SK-N-SH treated with all-trans-retinoic acid at 6 μM for 48 hours (cell line): Measurements from ENCODE around the gene PRR7.
"Not testable (repeated sequence)": the region's sequence is repeated elsewhere in the genome, so short reads cannot be mapped to it uniquely, and the experiment has no call there.

Source experiments
- ATAC-seq: fragments of 200-7000 bp; cut with Tn5 transposase; 3 replicates; pipeline ENCODE4 v1.9.1; 2020; ENCODE audit warnings: mild to moderate bottlenecking, moderate library complexity
- BACH2 ChIP-seq: fragments of 250-450 bp; sonication (Bioruptor Pico); IDR thresholded peaks from 2 replicates; pipeline ENCODE4 v1.9.0; 2021; ENCODE audit warnings: mild to moderate bottlenecking, borderline replicate concordance
- ESRRG ChIP-seq: fragments of 250-450 bp; sonication (Bioruptor Pico); IDR thresholded peaks from 2 replicates; pipeline ENCODE4 v1.6.1; 2021; ENCODE audit warnings: mild to moderate bottlenecking
- GLIS3 ChIP-seq: fragments of 250-450 bp; sonication (Bioruptor Pico); IDR thresholded peaks from 2 replicates; pipeline ENCODE4 v1.5.0; 2020; ENCODE audit warnings: mild to moderate bottlenecking, moderate library complexity
- ISL1 ChIP-seq: fragments of 250-450 bp; sonication (Bioruptor Pico); IDR thresholded peaks from 2 replicates; pipeline ENCODE4 v2.1.2; 2022; ENCODE audit warnings: mild to moderate bottlenecking, moderate library complexity
- PPARA ChIP-seq: fragments of 250-450 bp; sonication (Bioruptor Pico); IDR thresholded peaks from 2 replicates; pipeline ENCODE4 v1.5.0; 2020; ENCODE audit warnings: mild to moderate bottlenecking, borderline replicate concordance
- RARB ChIP-seq: fragments of 250-450 bp; sonication (Bioruptor Pico); IDR thresholded peaks from 2 replicates; pipeline ENCODE4 v1.8.0; 2021; ENCODE audit warnings: mild to moderate bottlenecking, moderate library complexity
- TOX ChIP-seq: fragments of 250-450 bp; sonication (Bioruptor Pico); IDR thresholded peaks from 2 replicates; pipeline ENCODE4 v1.8.0; 2021; ENCODE audit warnings: mild to moderate bottlenecking, moderate library complexity, borderline replicate concordance
- ZC3H10 ChIP-seq: fragments of 250-450 bp; sonication (Bioruptor Pico); IDR thresholded peaks from 2 replicates; pipeline ENCODE4 v1.5.1; 2021; ENCODE audit warnings: mild to moderate bottlenecking, moderate library complexity
- ZFP30 ChIP-seq: fragments of 450-650 bp; formaldehyde crosslinking; IDR thresholded peaks from 2 replicates; pipeline ENCODE4 v1.5.0; 2022; ENCODE audit warnings: mild to moderate bottlenecking, moderate library complexity
- ZNF565 ChIP-seq: fragments of 450-650 bp; formaldehyde crosslinking; conservative IDR thresholded peaks from 2 replicates; pipeline ENCODE4 v1.5.0; 2020; ENCODE audit warnings: low read depth, mild to moderate bottlenecking, moderate library complexity
- ZNF70 ChIP-seq: fragments of 450-650 bp; formaldehyde crosslinking; IDR thresholded peaks from 2 replicates; pipeline ENCODE4 v1.5.0; 2020; ENCODE audit warnings: mild to moderate bottlenecking, moderate library complexity
- ZNF8 ChIP-seq: fragments of 450-650 bp; formaldehyde crosslinking; IDR thresholded peaks from 2 replicates; pipeline ENCODE4 v1.5.0; 2020; ENCODE audit warnings: mild to moderate bottlenecking, moderate library complexity
- TF ChIP-seq, protein P1 (sequence below): fragments of 250-450 bp; sonication (Bioruptor Pico); IDR thresholded peaks from 2 replicates; pipeline ENCODE4 v1.5.1; 2021; ENCODE audit warnings: mild to moderate bottlenecking, moderate library complexity
- TF ChIP-seq, protein P2 (sequence below): fragments of 250-450 bp; sonication (Bioruptor Pico); IDR thresholded peaks from 2 replicates; pipeline ENCODE4 v1.8.0; 2020; ENCODE audit warnings: mild to moderate bottlenecking, moderate library complexity, borderline replicate concordance
- TF ChIP-seq, protein P3 (sequence below): fragments of 250-450 bp; sonication (Bioruptor Pico); IDR thresholded peaks from 2 replicates; pipeline ENCODE4 v1.5.1; 2020; ENCODE audit warnings: low read depth, mild to moderate bottlenecking, moderate library complexity

The PRR7 gene

DNA sequence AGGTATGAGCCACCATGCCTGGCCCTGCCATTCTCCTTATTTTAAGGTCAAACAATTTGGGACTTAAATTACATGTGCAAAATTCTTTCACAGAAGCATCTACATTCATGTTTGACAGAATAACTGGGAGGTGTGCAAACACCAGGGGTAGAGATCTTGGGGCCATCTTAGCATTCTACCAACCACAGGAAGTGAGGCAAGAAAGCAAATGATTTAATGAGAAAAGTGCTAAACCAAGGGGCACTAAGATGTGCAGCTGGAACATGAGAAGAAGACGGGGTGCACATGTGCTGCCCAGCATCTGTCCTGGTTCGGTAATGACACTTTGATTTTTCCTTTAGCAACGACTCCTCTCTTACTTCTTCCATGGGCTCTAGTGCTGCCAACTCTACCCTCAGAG lies 36.0 kb upstream of the PRR7 start (continued):
- TF ChIP-seq, protein P1, sequence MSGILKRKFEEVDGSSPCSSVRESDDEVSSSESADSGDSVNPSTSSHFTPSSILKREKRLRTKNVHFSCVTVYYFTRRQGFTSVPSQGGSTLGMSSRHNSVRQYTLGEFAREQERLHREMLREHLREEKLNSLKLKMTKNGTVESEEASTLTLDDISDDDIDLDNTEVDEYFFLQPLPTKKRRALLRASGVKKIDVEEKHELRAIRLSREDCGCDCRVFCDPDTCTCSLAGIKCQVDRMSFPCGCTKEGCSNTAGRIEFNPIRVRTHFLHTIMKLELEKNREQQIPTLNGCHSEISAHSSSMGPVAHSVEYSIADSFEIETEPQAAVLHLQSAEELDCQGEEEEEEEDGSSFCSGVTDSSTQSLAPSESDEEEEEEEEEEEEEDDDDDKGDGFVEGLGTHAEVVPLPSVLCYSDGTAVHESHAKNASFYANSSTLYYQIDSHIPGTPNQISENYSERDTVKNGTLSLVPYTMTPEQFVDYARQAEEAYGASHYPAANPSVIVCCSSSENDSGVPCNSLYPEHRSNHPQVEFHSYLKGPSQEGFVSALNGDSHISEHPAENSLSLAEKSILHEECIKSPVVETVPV: no peak
- TF ChIP-seq TOX (CRISPR knock-in tag) (no peak), GLIS3 (no peak)

DNA sequence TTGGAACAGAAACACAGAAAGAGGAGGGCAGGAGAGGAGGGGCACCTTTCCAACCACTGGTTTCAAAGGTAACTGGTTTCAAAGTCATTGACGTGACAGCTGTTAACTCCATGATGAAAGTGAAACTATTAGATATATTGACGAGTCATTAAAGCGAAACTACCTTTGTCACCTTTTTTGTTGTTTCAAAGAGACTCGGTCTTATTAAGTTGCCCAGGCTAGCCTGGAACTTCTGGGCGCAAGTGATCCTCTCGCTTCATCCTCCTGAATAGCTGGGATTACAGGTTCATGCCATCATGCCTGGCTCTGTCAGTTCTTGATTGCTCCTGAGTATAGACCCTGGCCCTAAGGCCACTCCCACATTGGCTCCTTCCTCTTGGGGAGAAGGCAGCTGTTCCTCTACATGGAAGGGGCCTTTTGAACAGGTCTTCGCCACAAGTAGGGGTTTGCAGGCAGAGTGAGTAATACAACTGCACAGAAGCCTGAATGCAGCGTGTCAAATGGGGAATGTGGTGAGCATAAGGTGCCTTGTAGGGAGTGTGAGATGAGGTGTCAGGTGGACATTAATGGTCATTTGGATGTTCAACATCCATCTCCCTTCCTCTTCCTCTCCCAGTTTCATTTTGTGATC lies 33.9 kb upstream of the PRR7 start:
- no peak for ATAC-seq
- TF ChIP-seq, protein P2, sequence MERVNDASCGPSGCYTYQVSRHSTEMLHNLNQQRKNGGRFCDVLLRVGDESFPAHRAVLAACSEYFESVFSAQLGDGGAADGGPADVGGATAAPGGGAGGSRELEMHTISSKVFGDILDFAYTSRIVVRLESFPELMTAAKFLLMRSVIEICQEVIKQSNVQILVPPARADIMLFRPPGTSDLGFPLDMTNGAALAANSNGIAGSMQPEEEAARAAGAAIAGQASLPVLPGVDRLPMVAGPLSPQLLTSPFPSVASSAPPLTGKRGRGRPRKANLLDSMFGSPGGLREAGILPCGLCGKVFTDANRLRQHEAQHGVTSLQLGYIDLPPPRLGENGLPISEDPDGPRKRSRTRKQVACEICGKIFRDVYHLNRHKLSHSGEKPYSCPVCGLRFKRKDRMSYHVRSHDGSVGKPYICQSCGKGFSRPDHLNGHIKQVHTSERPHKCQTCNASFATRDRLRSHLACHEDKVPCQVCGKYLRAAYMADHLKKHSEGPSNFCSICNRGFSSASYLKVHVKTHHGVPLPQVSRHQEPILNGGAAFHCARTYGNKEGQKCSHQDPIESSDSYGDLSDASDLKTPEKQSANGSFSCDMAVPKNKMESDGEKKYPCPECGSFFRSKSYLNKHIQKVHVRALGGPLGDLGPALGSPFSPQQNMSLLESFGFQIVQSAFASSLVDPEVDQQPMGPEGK: no peak
- TF ChIP-seq ISL1 (CRISPR knock-in tag) (no peak), PPARA (CRISPR knock-in tag) (no peak), ZNF8 (CRISPR knock-in tag) (no peak), GLIS3 (no peak)

DNA sequence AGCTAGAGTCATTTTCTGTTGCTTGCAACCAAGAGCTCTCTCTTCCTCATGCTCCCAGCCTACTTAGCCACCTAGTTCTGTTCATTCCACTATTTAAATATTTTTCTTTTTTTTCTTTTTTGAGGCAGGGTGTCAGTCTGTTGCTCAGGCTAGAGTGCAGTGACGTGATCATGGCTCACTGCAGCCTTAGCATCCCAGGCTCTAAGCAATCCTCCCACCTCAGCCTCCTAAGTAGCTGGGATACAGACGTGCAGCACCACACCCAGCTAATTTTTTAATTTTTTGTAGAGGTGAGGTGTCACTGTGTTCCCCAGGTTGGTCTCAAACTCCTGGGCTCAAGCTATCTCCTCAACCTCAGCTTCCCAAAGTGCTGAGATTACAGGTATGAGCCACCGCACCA lies 32.1 kb upstream of the PRR7 start:
- TF ChIP-seq ZC3H10: no peak
- no peak for ATAC-seq

DNA sequence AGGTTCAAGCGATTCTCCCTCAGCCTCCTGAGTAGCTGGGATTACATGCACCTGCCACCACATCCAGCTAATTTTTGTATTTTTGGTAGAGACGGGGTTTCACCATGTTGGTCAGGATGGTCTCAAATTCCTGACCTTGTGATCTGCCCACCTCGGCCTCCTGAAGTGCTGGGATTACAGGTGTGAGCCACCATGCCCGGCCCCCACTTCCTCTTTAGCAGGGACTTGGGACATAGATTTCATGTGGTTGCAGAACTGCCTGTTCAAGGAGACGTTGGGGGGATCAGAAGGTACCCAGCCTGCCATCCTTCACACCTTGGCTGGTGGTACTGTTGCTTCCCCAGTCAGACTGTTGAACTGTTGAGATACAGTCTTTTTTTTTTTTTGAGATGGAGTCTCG lies 29.5 kb upstream of the PRR7 start:
- ATAC-seq: not testable (repeated sequence)

DNA sequence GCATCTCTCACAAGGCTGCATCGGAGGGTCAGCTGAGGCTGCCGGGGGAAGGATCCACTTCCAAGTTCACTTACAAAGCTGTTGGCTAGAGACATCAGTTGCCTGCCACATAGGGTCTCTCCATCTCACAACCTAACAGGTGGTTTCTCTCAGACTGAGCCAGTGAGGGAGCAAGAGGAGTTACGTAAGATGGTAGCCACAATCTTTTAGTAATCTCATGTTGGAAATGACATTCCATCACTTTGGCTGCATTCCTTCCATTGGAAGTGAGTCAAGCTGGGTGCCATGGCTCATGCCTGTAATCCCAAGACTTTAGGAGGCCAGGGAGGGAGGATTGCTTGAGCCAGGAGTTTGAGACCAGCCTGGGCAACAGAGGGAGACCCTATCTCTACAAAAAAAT lies 27.6 kb upstream of the PRR7 start:
- no peak for ATAC-seq
- no peak for TF ChIP-seq ZNF565 (CRISPR knock-in tag)
- TF ChIP-seq, protein P3, sequence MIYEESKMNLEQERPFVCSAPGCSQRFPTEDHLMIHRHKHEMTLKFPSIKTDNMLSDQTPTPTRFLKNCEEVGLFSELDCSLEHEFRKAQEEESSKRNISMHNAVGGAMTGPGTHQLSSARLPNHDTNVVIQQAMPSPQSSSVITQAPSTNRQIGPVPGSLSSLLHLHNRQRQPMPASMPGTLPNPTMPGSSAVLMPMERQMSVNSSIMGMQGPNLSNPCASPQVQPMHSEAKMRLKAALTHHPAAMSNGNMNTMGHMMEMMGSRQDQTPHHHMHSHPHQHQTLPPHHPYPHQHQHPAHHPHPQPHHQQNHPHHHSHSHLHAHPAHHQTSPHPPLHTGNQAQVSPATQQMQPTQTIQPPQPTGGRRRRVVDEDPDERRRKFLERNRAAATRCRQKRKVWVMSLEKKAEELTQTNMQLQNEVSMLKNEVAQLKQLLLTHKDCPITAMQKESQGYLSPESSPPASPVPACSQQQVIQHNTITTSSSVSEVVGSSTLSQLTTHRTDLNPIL (CRISPR knock-in tag): no peak

DNA sequence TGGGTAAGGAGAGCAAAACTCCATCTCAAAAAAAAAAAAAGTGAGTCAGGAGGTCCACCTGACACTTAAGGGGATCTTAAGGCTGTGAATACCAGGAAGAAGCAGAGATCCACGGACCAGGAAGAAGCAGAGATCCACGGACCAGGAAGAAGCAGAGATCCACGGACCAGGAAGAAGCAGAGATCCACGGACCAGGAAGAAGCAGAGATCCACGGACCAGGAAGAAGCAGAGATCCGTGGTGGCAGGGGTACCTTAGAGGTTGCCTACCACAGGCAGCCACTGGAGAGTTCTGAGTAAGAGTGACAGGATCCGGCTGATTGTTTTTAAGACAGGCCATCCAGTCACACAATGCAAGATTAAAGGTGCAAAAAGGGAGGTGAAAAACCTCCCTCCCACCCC lies 26.1 kb upstream of the PRR7 start:
- not testable (repeated sequence) for ATAC-seq

DNA sequence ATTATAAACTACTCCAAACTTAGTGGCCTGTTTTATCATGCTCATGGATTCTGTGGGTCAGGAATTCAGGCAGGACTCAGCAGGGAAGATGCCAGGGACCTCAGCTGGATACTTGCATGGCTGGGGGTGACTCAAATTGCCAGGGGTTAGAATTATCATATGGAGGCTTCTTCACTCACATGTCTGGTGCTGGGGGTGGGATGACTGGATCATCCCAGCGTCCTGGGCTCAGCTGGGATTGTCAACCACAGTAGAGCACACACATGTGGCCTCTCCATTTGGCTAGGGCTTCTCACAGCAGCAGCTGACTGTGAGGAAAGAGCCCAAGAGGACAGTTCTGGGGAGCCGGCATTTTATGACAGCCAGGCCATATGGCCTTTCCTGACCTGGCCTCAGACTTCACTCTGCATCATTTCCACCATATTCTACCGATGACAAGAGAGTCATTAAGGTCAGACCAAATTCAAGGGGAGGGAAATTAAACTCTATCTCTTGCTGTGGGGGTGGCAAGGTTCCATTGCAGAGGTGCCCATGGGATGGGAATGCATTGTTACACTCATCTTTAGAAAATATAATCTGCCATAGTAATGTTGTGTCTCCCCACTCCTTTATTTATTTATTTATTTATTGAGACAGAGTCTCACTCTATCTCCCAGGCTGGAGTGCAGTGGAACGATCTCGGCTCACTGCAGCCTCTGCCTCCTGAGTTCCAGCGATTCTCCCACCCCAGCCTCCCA lies 25.4 kb upstream of the PRR7 start:
- TF ChIP-seq ESRRG (no peak), ZNF70 (CRISPR knock-in tag) (no peak), TOX (CRISPR knock-in tag) (no peak), RARB (no peak), BACH2 (CRISPR knock-in tag) (no peak), ISL1 (CRISPR knock-in tag) (no peak)
- TF ChIP-seq, protein P2: no peak
- TF ChIP-seq, all 23 proteins: peak for 0
- no peak for ATAC-seq

DNA sequence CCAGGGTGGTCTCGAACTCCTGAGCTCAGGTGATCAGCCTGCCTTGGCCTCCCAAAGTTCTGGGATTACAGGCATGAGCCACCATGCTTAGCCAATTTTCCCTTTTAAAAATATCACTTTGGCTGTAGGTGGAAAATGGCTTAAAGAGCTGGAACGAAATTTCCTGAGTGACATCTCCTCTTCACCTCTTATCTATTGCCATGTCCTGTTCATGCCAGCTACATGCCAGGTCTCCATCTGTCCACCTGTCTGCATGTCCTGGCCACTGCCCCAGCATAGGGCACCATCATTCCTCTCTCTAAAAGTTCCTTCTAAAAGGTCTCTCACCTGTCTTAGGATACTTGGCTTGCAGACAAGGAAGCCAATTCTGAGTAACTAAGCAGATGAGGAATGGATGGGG lies 22.9 kb upstream of the PRR7 start:
- ATAC-seq: no peak
- no peak for TF ChIP-seq ZNF8 (CRISPR knock-in tag)
- TF ChIP-seq RARB: no peak
- TF ChIP-seq ISL1 (CRISPR knock-in tag): no peak
- TF ChIP-seq ZFP30 (CRISPR knock-in tag): no peak
- TF ChIP-seq, protein P3 (CRISPR knock-in tag): no peak
